HG02610 (cell line): ENCODE measurements around the gene NOPCHAP1.
"Not testable (repeated sequence)": the region's sequence is repeated elsewhere in the genome, so short reads cannot be mapped to it uniquely, and the experiment has no call there.

Experiments used
- ATAC-seq: cut with Tn5 transposase; IDR thresholded peaks from one replicate; pipeline ENCODE4 v1.9.1; 2021; ENCODE audit warnings: mild to moderate bottlenecking, moderate library complexity; ENCODE audit not compliant: unreplicated experiment

The NOPCHAP1 gene

DNA sequence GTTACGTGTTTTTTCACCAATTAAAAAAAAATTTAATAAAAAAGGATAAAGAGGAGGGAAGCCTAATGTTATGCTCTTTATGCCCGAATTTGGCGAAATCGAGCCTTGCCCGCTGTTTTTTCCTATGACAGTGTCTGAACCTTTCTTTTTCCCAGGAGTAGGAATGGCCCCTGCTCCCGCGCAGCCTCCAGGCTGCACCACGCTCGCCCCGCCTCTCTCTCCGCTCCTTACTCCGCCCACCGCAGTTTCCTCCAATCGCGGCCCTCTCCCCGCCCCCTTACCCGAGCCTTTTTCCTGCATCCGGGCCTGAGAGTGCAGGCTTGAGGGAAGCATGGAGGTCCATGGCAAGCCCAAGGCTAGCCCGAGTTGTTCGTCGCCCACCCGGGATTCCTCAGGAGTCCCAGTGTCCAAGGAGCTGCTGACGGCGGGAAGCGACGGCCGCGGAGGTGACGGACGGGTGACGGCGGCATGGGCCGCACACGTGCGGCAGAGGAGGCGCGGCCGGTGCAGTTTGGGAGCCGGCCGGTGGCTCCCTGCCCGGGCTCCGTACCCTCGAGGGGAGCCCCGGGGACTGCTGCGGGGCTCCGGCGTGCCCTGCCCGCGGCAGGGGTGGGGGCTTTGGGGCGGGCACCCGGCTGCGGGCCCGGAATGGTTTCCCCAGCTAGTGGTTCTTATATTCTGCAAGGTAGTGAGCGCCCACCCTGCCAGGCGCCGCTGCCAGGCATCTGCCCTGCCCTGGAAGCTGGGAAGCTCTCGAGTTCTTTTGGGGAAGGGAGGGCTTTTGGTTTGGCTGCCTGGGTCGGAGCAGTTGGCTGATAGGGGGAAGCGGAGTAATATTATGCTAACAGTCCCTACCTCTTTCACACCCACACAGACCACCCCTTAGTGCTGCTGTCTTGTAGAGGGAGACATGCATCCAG, at the start of gene NOPCHAP1:
Gene NOPCHAP1, plus strand, starts transcription at position 295 of the 920 bp plus-strand sequence. Its CDS starts 37 bp downstream, at position 332.
- ATAC-seq = peak; percentile 98

GRCh38 chr12:104938371-104938770, 47.7 kb upstream of the NOPCHAP1 start:
- no peak for ATAC-seq

DNA sequence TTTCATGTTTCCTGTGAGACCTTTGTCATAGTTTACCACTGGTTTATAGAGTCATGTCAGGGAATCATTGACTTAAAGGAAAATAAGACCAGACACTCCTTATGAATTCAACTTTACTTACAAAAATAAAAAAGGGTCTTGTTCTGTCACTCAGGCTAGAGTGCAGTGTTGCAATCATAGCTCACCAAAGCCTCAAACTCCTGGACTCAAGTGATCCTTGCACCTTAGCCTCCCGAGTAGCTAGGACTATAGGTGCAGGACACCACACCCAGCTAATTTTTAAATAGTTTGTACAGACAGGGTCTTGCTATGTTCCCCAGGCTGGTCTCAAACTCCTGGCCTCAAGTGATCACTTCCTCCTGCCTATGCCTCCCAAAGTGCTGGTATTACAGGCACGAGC, 47.0 kb upstream of the NOPCHAP1 start:
- ATAC-seq = no peak

- ATAC-seq = no peak
These were observed 44.7 kb upstream of the NOPCHAP1 start for GRCh38 chr12:104941454-104941853.

DNA sequence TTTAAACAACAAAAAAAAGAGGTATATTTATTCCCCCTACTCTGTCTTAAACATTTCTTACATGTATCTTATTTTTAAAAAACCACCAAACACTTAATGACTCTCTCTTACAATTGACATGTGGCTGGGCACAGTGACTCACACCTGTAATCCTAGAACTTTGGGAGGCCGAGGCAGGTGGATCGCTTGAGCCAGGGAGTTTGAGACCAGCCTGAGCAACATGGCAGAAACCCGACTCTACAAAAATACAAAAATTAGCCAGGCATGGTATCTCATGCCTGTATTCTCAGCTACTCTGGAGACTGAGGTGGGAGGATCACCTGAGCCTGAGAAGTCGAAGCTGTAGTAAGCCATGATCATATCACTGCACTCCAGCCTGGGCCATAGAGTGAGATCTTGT, 44.0 kb upstream of the NOPCHAP1 start:
- ATAC-seq = no peak

DNA sequence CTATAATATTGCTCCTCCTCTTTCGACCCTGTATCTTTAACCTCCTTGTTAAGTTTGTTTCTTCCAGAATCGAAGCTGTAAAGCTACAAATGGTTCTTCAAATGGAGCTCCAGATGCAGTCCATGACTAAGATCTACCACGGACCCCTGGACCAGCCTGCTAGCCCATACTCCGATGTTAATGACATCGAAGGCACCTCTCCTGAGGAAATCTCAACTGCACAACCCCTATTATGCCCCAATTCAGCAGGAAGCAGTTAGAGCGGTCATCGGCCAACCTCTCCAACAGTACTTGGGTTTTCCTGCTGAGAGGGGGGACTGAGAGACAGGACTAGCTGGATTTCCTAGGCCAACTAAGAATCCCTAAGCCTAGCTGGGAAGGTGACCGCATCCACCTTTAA, 42.7 kb upstream of the NOPCHAP1 start:
- ATAC-seq = not testable (repeated sequence)

DNA sequence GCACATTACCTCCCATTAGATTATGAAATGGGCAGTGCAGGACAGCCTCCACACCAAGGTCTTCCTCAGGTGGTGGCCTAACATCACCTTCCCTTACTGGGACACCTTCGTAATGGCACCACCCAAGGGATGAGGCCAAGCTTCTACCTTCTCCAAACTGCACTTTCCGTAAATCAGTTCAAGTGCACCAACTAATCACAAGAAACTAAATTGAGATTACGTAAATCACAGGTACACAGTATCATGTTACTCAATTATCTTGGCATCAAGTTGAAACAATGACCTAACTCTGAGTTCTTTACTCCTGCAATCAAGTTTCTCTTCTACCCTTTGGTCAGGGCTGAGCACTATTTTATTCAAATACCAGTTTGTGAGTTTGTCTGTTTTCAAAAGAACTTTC, 41.9 kb upstream of the NOPCHAP1 start:
- ATAC-seq = no peak

DNA sequence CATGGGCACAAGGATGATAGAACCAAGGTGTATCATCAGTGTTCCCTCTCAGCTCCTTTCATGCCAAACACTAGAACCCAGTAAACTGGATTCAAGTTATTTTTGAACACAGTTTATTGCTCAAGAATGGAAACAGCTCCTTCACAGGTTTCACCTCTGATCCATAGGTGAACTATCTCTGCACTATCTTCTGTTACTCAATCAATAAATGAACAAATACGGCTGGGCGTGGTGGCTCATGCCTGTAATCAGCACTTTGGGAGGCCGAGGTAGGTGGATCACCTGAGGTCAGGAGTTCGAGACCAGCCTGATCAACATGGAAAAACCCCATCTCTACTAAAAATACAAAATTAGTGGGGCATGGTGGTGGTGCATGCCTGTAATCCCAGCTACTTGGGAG, 37.4 kb upstream of the NOPCHAP1 start:
- not testable (repeated sequence) for ATAC-seq

DNA sequence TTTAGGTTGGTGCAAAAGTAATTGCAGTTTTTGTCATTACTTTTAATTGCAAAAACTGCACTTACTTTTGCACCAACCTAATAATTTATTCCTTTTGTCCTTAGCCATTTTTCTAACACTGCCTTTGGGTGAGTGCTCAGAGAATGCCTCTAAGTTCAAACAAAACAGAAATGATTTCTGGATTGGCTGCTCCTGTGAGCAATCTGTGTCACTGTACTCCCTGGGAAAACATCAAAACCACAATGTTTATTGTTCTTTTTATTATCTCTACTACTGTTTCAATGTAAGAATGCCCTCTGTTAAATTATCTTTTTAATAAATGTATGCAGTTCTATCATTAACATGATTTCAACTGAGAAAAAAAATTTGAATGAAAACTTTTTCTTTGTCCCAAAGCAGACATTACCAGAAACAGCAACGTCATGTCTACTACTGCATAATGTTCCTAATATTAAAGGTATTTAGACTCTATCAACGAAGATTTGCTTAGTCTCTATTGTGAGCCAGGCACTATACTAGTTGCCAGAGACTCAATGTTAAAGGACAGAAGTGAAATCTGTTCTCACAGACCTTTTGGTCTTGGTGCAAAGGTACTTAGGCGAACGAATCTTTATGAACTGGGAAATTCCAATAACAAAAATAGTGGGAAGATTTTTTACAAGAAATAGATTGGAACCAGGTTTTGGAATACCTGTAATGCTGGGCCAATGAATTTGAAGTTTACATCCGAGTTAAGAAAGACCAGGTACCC, 34.2 kb upstream of the NOPCHAP1 start:
- no peak for ATAC-seq

DNA sequence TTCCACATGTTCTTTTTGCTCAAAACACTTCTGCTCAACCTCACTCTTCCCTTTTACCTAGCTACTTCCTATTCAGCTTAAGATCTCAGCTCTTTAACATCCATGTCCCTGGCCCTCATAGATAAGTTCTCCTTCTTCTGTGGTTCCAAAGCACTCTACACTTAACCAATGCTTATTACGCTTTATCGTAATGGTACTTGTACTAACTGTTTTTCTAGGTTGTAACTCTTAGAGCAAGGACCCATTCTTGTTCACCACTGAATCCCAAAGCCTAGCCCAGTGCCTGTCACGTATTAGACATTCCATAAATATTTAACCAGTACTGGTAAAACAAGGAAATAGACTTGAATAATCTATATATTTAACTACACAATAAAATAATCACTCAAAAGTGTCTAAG, 33.3 kb upstream of the NOPCHAP1 start:
- no peak for ATAC-seq

DNA sequence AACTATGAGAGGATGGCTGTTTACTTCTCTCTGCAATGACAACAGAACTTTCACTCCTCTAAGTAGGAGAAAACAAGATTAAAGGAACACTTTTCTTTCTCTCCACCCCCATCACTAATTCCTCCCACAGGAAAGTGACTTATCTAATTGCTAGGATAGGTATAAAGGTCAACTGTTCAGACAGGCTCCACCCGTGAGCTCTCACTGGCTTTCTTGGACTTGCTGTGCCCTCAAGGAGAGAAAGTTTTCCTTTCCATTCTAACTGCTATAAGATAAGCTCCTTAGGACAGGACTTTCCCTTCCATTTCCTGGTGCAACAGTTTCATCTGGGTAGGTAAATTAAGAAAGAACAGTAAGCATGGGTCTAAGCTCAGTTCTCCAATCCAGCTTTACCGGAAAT, 32.8 kb upstream of the NOPCHAP1 start:
- no peak for ATAC-seq

GRCh38 chr12:104955703-104956102, 30.4 kb upstream of the NOPCHAP1 start:
- no peak for ATAC-seq

DNA sequence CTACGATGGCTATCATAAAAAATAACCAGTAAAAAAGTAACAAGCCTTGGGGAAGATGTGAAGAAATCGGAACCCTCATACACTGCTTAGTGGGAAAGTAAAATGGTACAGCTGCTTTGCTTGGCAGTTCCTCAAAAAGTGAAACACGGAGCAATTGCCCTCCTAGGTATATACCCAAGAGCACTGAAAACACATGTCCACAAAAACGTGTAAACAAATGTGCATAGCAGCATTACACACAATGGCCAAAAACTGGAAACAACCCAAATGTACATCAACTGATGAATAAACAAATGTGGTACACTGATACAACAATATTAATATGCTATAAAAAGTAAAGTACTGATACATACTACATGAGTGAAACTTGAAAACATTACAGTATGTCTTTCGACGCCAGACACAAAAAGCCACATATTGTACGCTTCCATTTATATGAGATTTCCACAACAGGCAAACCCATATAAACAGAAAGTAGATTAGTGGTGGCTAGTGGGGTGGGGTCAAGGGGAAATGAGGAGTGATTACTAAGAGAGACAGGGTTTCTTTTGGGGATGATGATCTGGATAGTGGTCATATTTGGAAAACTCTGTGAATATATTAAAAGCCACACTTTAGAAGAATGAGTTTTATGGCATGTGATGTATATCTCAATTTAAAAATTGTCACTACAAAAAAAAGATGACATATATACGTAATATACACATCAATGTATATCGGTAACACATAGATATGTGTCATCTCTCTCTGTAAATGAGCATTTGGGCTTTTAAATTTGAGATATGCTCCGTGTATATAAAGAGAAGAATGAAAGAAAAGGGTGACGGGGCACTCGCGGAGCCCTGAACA, 29.0 kb upstream of the NOPCHAP1 start:
- no peak for ATAC-seq

GRCh38 chr12:104957719-104958000, 28.5 kb upstream of the NOPCHAP1 start:
- no peak for ATAC-seq

DNA sequence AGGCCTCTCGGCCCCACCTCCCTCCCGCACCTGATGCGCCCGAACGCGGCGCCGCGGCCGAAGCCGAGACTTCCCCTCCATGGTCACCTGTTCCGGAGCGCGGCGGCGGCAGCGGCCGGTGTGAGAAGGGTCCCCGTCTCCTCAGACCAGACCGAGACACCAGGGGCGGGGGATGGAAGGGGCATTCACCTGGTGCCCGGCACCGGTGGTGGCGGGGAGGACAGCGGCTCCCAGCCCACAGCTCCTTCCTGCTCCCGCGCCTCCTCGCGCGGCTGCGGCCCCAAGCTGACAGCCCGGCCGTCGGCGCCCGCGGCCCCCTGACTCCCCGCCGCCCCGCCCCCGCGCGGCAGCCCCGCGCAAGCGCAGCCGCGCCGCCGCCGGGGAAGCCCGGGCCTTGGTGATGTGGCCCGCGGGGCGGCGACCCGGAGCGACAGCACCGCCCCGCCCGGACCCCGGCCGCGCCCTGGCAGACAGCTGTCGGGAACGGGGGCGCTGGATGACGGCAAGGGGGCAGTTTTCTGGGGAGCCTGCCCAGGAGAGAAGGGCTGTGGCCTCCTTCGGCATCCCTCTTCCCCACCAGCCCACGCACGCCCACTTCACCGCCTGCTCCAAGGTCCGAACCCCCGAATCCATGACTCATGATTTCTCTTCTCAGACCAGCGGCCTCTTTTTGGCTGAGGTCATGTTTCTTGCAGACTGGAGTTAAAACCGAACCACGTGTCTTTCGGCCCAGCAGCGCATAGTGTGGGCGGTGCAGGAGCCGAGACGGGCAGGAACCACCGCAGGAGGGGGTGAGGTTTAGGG, 27.9 kb upstream of the NOPCHAP1 start, which contains the start of gene SLC41A2:
Gene SLC41A2, minus strand, starts transcription at position 290 of the 804 bp plus-strand sequence. CDS start 29,763 bp downstream, outside the sequence.
- peak; percentile 74 for ATAC-seq

DNA sequence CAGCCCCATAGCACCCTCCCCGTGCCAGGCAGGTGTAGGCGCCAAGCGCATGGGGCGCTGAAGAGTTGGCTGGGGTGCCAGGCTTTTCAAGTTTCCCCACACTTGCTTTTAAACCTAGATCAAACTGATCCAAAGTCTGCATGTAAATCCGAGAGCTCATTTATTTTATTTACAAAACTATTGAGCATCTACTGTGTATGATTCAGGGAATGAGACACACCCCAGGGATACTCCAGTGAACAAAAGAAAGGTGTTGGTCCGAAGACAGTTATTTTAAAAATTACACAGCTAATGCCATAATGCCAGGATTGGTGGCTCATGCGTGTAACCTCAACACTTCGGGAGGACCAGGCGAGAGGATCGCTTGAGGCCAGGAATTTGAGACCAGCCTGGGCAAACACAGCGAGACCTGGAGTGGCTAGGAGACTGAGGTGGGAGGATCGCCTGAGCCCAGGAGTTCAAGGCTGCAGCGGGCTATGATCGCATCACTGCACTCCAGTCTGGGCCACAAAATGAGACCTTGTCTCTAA, 27.2 kb upstream of the NOPCHAP1 start:
- no peak for ATAC-seq

GRCh38 chr12:104959335-104959841, 26.7 kb upstream of the NOPCHAP1 start:
- ATAC-seq = no peak

DNA sequence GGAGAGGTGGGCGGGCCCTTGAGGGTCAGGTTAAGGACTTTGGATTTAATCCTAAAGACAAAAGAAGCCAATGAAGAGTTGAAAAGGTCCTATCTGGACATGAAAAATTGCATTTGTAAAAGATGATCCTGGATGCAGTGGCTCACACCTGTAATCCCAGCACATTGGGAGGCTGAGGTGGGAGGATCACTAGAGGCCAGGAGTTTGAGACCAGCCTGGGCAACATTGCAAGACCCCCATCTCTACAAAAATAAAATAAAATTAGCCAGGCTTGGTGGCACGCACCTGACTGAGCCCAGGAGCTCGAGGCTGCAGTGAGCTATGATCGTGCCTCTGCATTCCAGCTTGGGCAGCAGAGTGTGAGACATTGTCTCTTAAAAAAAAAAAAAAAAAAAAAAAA, 25.7 kb upstream of the NOPCHAP1 start:
- no peak for ATAC-seq

DNA sequence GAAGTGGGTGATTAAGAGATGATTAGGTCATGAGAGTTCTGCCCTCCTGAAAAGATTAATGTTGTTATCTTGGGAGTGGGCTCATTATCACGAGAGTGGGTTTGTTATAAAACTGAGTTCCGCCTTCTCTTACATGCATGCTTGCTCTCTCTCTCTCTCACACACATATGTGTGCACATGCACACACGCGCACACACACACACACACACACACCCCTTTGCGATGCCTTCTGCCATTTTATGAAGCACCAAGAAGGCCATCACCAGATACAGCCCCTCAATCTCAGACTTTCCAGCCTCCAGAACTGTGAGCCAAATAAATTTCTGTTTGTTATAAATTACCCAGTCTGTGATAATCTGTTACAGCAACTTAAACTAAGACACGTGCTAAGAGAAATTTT, 22.4 kb upstream of the NOPCHAP1 start:
- no peak for ATAC-seq
